Activated effector memory CD4-positive, alpha-beta T cell treated with Interleukin-2 at 50 U/mL for 16 hours (primary cell): ENCODE measurements around the gene CD320.
"Not testable (repeated sequence)": the region's sequence is repeated elsewhere in the genome, so short reads cannot be mapped to it uniquely, and the experiment has no call there.

Experiments used
- DNase-seq: peaks from one replicate; pipeline ENCODE4 v3.0.0-alpha.2; 2020

CD320 gene

DNA sequence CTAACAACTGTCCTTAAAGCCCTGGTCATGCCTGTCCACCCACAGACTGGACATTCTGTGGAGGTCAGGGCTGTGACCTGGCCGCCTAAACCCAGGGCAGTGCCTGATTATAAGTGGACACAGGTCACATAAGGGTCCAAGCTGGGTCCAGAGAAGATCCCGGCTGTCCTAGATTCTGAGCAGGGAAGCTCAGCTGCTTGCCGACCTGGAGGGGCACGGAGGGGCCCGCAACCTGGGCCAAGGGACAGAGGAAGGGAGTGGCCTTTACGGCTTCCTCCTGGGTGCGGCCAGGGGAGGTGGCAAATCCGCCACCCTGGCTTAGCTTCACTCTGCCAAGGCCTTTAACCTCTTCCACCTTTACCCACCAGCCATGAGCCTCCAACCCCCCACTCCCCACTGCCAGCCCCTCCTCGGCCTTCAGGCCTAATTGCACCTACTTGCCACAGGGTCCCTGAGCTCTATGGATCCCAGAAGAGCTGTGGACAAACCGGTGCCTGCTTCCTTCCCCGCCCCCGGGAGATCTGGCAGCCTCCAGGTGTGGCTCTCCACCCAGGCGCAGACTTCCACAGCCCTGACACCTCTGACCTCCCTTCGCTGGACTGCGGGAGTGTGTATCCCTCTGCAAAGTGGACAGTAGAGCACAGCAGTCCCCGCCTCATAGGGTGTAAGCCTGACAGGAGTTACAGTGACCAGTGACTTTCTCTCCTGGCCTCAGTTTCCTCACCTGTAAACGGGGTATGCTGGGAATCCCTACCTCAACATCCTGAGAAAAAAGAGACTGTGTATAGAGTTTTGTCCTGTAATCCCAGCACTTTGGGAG, 1.7 kb downstream of the CD320 start:
- no peak for DNase-seq

DNA sequence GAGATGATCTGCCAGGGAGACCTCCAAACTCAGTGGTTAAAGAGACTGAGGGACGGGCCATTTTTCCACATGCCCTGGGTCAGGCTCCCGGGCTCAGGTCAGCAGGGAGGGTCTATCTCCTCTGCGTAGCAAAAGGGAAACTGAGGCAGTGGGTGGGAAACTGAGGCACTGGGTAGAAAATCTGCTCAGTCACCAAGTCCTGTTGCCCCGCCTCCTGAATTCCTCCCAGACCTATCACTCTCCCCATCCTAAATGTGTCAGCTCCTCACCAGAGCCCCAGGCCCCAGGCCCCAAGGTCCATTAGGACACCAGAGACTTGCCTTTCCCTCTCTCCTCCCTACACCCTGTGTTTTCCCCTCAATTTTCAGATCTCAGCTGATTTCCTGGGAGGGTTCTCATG, 2.4 kb downstream of the CD320 start:
- DNase-seq = no peak

GRCh38 chr19:8304841-8305621, 3.1 kb downstream of the CD320 start:
- no peak for DNase-seq

DNA sequence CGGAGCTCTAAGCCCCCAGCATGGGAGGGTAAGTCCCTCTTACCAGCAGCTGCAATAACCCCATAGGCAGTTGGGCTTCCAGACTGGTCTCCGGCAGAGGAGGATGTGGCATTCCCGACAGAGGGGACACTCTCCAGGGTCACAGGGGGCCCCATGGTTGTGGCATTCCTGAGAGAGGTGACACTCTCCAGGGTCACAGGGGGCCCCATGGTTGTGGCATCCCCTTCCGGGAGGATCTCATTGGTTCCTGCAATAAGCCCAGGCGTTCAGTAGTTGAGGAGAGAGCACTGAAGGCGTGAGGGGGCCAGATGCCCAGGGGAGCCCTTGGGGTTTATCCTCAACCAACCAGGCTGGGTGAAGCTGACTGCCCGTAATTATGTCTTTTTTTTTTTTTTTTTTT, 5.4 kb downstream of the CD320 start:
- no peak for DNase-seq

GRCh38 chr19:8302357-8302691, 5.8 kb downstream of the CD320 start:
- no peak for DNase-seq

- DNase-seq = not testable (repeated sequence)
Measured at GRCh38 chr19:8291337-8291736, 16.8 kb downstream of the CD320 start.

GRCh38 chr19:8276508-8276907, 31.6 kb downstream of the CD320 start:
- DNase-seq = not testable (repeated sequence)

DNA sequence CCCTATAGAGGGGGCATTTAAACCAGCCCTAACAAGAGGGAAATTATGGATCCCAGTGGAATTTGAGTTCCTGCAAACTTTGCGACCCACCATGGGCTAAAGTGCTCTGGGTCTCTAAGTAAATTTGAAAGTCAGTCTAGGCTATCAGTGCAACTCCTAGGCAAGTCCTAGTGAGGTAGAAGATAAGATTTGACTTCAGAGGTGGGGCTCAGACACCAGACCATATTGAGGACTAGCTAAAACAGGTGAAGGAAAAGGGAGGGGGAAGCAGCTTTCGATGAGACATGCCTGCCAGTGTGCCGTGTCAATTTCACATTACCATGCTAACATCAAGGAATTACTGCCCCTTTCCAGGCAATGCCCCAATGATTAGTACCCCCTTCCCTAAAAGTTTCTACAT, 38.4 kb downstream of the CD320 start:
- DNase-seq = no peak

- no peak for DNase-seq
Measured at GRCh38 chr19:8265872-8266271, 42.3 kb downstream of the CD320 start.

- not testable (repeated sequence) for DNase-seq
Measured at GRCh38 chr19:8264248-8264647, 43.9 kb downstream of the CD320 start.

- DNase-seq = no peak
Measured at GRCh38 chr19:8262431-8262830, 45.7 kb downstream of the CD320 start.

DNA sequence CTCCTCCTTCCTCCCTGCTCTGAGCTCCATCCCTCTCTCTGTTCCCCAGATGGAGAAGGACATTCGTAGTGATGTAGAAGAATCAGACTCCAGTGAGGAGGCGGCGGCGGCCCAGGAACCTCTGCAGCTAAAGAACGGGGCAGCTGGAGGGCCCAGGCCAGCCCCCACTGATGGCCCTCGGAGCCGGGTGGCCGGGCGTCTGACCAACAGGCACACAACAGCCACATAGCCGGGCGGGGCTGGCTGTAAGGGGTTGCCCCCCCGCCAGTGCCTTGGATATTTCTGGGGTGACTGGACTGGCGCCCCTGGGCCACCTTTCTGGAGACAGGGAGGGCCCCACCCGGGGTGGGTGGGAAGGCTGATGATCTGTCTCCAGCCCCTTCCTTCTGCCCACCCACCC, 46.3 kb downstream of the CD320 start:
- no peak for DNase-seq

DNA sequence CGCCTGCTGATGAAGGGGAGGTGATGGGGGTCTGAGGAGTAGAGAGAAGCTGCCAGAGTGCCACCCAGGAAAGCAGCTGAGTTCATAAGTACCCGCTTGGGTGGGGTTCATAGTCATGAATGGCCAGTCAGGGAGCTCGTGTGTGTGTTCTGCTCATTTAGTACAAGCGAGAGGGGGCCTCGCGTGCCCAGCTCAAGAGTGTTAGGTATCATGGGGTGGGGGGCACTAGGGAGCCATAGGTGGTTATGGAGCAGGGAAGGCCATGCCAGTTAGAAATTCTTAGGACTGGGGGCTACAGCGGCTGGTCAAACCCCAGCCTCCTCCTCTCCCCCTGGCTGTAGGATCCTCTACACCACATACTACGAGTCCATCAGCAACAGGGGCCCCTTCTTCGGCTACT, 46.8 kb downstream of the CD320 start:
- no peak for DNase-seq

GRCh38 chr19:8259922-8260247, 48.3 kb downstream of the CD320 start:
- no peak for DNase-seq

- DNase-seq = no peak
Measured at GRCh38 chr19:8259142-8259921, 48.8 kb downstream of the CD320 start.

GRCh38 chr19:8257052-8257443, 51.1 kb downstream of the CD320 start:
- no peak for DNase-seq

GRCh38 chr19:8256276-8257051, 51.7 kb downstream of the CD320 start:
- no peak for DNase-seq

GRCh38 chr19:8255426-8256125, 52.6 kb downstream of the CD320 start:
- DNase-seq = no peak

DNA sequence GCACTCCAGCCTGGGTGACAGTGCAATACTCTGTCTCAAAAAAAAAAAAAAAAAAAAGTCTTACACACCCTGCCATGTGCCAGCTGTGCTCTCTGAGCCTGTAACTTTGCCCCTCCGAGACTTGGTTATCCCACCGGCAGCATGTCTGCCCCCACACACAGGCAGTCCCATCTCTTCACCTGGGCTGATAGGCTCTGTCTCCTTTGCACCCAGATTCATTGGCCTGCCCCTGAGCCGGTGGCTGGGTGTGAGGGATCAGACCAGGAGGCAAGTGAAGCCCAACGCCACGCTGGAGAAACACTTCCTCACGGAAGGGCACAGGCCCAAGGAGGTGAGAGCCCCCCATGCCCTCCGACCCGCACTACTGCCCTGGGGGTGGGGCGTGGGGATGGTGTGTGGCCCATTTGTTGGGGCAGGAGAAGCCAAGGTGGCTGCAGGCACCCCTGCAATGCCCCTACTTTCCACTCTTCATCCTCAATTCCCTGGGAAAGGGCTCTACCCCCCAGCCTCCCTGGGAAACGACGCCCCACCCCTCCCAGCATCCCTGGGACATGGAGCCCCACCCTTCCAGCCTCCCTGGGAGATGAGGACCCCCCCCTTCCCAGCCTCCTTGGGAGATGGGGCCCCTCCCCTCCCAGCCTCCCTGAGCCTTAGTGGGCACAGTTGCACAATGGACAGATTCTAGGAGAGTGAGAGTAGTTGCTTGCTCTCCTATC, 53.7 kb downstream of the CD320 start:
- DNase-seq = no peak

DNA sequence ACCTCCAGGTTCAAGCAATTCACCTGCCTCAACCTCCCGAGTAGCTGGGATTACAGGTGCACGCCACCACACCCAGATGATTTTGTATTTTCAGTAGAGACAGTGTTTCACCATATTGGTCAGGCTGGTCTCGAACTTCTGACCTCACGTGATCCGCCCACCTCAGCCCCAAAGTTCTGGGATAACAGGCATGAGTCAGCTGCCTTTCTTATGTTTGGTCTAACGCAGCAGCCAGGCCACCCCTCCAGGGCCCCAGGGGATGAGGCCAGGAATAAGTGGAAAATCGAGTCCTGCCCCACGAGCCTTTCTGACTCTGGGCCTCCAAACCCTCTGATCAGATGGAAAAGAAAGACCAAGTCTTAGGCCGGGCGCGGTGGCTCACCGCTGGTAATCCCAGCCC, 54.5 kb downstream of the CD320 start:
- no peak for DNase-seq

- DNase-seq = peak; percentile 71
Measured at GRCh38 chr19:8252922-8253589, 55.1 kb downstream of the CD320 start.
